ENCODE results near the gene SPRYD4.

GRCh38 chr12:56462565-56462964, 5.8 kb upstream of the SPRYD4 start:
- TF ChIP-seq CTCF (conservative IDR thresholded peaks at IDR 0.05 in 1 of 2, IDR thresholded peaks at IDR 0.05 in 1 of 2; ENCODE audit: extremely low read depth in 1 of 2, insufficient read depth in 1 of 2, low read depth in 1 of 2, low read length in 2 of 2) = no peak
- TF ChIP-seq EZH2 (IDR thresholded peaks at IDR 0.05; ENCODE audit: borderline replicate concordance, low read length) = no peak
